PC-3 (cell line): Measurements from ENCODE around the gene IL19. TPM values are rescaled to one million over a fixed set of nuclear protein-coding genes. Genes with fewer than 3 reads are reported as not detected.

Experiments
- ATAC-seq: fragments of 200-7000 bp; cut with Tn5 transposase; 2 replicates; pipeline ENCODE4 v1.9.1; 2020; ENCODE audit warnings: mild to moderate bottlenecking, moderate library complexity
- BruUV-seq: library from RNA; stranded (reverse); fragments of 400-500 nt; replicated peaks from 2 replicates; lab custom pipeline; 2021; lab: Mats Ljungman, UMichigan
- CTCF ChIA-PET: fragments of 300-600 bp; sonication (Branson Sonifier 250); formaldehyde crosslinking; loops from one replicate; lab custom pipeline; 2022; ENCODE audit warnings: antibody characterized with exemption; lab: Charles Lee
- POLR2A ChIA-PET: fragments of 300-600 bp; sonication (Branson Sonifier 250); formaldehyde crosslinking; loops from one replicate; lab custom pipeline; 2022; ENCODE audit warnings: antibody characterized with exemption; ENCODE audit not compliant: unreplicated experiment; lab: Charles Lee
- DNase-seq: peaks from one replicate; pipeline ENCODE4 v3.0.0-alpha.2; 2015
- H2AFZ ChIP-seq: fragments of 300-600 bp; sonication (generic); 2 replicates; pipeline ENCODE4 v1.6.0; 2016; ENCODE audit warnings: antibody characterized with exemption, low read length
- H3F3A ChIP-seq: fragments of 300-600 bp; sonication (generic); one replicate; pipeline ENCODE4 v1.6.0; 2017; ENCODE audit warnings: antibody characterized with exemption, low read length, control low read depth, mild to moderate bottlenecking; ENCODE audit not compliant: unreplicated experiment
- H3K27ac ChIP-seq: fragments of 300-600 bp; sonication (generic); 2 replicates; pipeline ENCODE4 v1.5.1; 2016; ENCODE audit warnings: mild to moderate bottlenecking, low read length
- H3K27me3 ChIP-seq: fragments of 300-600 bp; sonication (generic); 2 replicates; pipeline ENCODE4 v1.6.1; 2016; ENCODE audit warnings: low read length, mixed read lengths
- H3K36me3 ChIP-seq: fragments of 300-600 bp; sonication (generic); 2 replicates; pipeline ENCODE4 v1.6.1; 2016; ENCODE audit warnings: low read depth, mixed run types, low read length, mixed read lengths
- H3K4me1 ChIP-seq: fragments of 300-600 bp; sonication (generic); 2 replicates; pipeline ENCODE4 v1.5.1; 2016; ENCODE audit warnings: low read length; ENCODE audit not compliant: insufficient read depth
- H3K4me2 ChIP-seq: fragments of 300-600 bp; sonication (generic); 2 replicates; pipeline ENCODE4 v1.6.0; 2016; ENCODE audit warnings: low read length
- H3K4me3 ChIP-seq: fragments of 300-600 bp; sonication (generic); 2 replicates; pipeline ENCODE4 v1.5.1; 2016; ENCODE audit warnings: mild to moderate bottlenecking, low read length, mixed read lengths
- H3K79me2 ChIP-seq: fragments of 300-600 bp; sonication (generic); 2 replicates; pipeline ENCODE4 v1.6.1; 2017; ENCODE audit warnings: low read length, mixed read lengths
- H3K9ac ChIP-seq: fragments of 300-600 bp; sonication (generic); 2 replicates; pipeline ENCODE4 v1.6.0; 2016; ENCODE audit warnings: mild to moderate bottlenecking, low read length
- H3K9me2 ChIP-seq: fragments of 300-600 bp; sonication (generic); replicated peaks from 2 replicates; pipeline ENCODE4 v1.6.1; 2016; ENCODE audit warnings: mixed run types, low read length, mixed read lengths
- H3K9me3 ChIP-seq: fragments of 300-600 bp; sonication (generic); 2 replicates; pipeline ENCODE4 v1.6.1; 2016; ENCODE audit warnings: low read length, mixed read lengths
- H4K20me1 ChIP-seq: fragments of 300-600 bp; sonication (generic); 2 replicates; pipeline ENCODE4 v1.6.1; 2016; ENCODE audit warnings: low read length, mixed read lengths
- CTCF ChIP-seq: fragments of 300-600 bp; sonication (generic); conservative IDR thresholded peaks from 2 replicates; pipeline ENCODE4 v1.5.1; 2017; ENCODE audit warnings: antibody characterized with exemption, low read depth, mild to moderate bottlenecking, low read length
- EZH2 ChIP-seq: fragments of 300-600 bp; sonication (generic); IDR thresholded peaks from one replicate; pipeline ENCODE4 v1.6.1; 2017; ENCODE audit warnings: antibody characterized with exemption, mild to moderate bottlenecking, low read length; ENCODE audit not compliant: unreplicated experiment
- EZH2phosphoT487 ChIP-seq: fragments of 300-600 bp; sonication (generic); IDR thresholded peaks from 2 replicates; pipeline ENCODE4 v1.6.1; 2018; ENCODE audit warnings: mild to moderate bottlenecking, antibody characterized with exemption, low read length, borderline replicate concordance
- intact Hi-C: fragments of 100-400 bp; cut with micrococcal nuclease; formaldehyde crosslinking; loops from 2 replicates; pipeline ENCODE4 v1.9.0; 2023
- total RNA-seq: library from RNA; depleted of rRNA; stranded (reverse); fragments of >200 nt; gene quantifications from 2 replicates; pipeline ENCODE4 v1.2.3, GENCODE V29; 2014

Gene IL19
- total RNA-seq, 1 experiment from 2014 or later, result not detected

DNA sequence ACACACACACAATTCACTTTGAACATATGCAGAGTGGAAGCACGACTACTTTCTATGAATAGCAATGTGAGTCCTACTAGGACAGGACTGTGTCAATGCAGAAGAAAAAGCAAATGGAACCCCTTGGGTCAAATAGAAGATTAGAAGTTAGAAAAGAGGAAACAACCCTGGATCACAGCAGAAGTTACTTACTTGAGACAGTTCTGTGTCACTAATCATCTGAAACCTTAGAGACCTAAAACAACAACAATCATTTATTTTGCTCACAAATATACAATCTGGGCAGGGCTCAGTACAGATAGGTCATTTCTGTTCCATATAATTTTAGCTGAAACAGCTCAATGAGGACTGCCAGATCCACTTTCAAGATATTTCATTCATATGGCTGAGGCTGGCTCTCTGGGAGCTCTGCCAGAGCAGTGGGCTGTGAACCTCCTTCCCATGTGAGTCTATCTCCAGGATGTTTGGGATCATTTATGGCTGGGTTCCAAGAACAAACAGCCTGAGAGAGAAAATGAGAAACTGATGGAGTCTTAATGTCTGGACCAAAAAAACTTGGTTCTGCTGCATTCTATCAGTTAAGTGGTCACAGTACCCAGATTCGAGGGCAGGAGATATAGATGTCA is 44.3 kb downstream of the IL19 start:
- Histone ChIP-seq H3K27ac (no peak overlapping the region), H2AFZ (no peak overlapping the region), H3K9me3 (peaks cover 7% of the 10 kb centered on the region), H3K4me2 (no peak overlapping the region), H3K36me3 (no peaks in the 10 kb centered on the region), H3K27me3 (no peaks in the 10 kb centered on the region), H3F3A (no peaks in the 10 kb centered on the region), H3K9ac (no peak overlapping the region), H3K4me3 (no peak overlapping the region), H3K79me2 (no peaks in the 10 kb centered on the region), H4K20me1 (no peaks in the 10 kb centered on the region), H3K4me1 (no peaks in the 10 kb centered on the region), H3K9me2 (no peaks in the 10 kb centered on the region)
- CTCF ChIA-PET, result no interaction called here
- BruUV-seq, result no TSS peak
- TF ChIP-seq CTCF, result no peak
- no peak for TF ChIP-seq EZH2
- TF ChIP-seq EZH2phosphoT487, result no peak
- ATAC-seq, result no peak
- no peak for DNase-seq
- intact Hi-C loops, result no loop called here
- POLR2A ChIA-PET, result no interaction called here

DNA sequence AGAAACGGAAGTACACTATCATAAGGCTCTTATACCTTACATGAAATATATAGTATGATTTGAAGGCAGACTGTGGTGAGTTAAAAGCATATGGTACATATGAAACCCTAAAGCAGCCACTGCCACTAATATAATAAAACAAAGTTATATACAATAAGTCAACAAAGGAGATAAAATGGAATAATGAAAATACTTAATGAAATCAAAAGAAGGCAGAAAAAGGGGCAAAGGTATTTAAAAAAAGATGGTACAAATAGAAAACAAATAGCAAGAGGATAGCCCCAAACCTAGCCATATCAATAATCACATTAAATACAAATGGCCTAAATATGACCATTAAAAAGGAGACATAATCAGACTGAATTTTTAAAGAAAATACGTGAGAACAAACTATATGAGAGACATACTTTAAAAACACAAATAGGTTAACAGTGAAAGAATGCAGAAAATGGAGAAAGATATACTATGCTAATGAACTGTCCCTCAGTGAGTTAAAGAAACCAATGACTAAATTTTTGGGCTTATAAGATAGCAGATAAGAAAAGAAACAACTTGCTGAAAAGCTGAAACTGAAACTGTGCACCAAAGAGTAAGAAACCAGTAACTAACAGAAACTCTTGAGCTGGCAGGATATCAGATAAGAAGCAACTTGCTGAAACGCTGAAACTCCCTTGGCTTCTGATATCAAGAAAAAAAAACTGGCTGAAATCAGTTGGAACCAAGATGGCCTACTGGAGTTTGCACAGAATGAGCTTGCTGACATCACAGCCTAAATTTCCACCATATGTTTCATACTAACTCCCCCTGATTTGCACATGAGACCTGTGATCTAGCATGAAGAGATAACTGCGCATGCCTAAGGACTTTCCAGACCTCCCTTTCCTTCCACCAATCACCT is 46.1 kb downstream of the IL19 start:
- intact Hi-C loops, result no loop called here
- no peak overlapping the region for H3K4me2 ChIP-seq
- peaks cover 7% of the 10 kb centered on the region for H3K9me3 ChIP-seq
- no peak overlapping the region for H2AFZ ChIP-seq
- no peak for ATAC-seq
- H3K4me3 ChIP-seq, result no peak overlapping the region
- H3F3A ChIP-seq, result no peaks in the 10 kb centered on the region
- no peaks in the 10 kb centered on the region for H3K9me2 ChIP-seq
- ChIA-PET POLR2A (interaction anchor here (0.6 kb wide), 2 partner anchors 10 to 1254 kb away, joined by 3 to 5 read pairs; no protein-coding TSS in a partner anchor), CTCF (interaction anchor here (0.5 to 0.6 kb wide), 2 partner anchors 38 to 117 kb away, joined by 3 to 7 read pairs; no protein-coding TSS in a partner anchor)
- H4K20me1 ChIP-seq, result no peaks in the 10 kb centered on the region
- no peaks in the 10 kb centered on the region for H3K36me3 ChIP-seq
- no peaks in the 10 kb centered on the region for H3K79me2 ChIP-seq
- no peaks in the 10 kb centered on the region for H3K4me1 ChIP-seq
- no TSS peak for BruUV-seq
- no peak overlapping the region for H3K27ac ChIP-seq
- DNase-seq, result no peak
- H3K27me3 ChIP-seq, result no peaks in the 10 kb centered on the region
- no peak for TF ChIP-seq CTCF
- no peak for TF ChIP-seq EZH2phosphoT487
- TF ChIP-seq EZH2, result no peak
- no peak overlapping the region for H3K9ac ChIP-seq
